ENCODE results near the gene PLK4.
"Not testable (repeated sequence)": the region's sequence is repeated elsewhere in the genome, so short reads cannot be mapped to it uniquely, and the experiment has no call there.

The PLK4 gene

DNA sequence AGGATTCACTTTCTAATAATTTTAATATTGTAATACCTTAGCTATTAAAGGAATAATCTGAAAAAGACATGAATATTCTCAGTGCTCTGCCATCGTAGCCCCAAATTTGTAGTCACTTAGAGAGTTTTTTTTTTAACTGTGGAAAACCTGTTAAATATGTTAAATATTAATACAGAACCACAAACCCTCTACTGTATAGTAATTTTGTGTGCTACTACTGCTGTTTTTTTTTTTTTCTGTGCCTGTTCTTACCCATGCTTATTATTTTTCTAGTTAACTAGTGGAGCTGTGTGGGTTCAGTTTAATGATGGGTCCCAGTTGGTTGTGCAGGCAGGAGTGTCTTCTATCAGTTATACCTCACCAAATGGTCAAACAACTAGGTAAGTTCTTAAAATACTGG, 15.8 kb downstream of the PLK4 start:
- Histone ChIP-seq H3K9me3 (ENCODE audit: control insufficient read depth, low read length) (no peaks in the 10 kb centered on the region), H3K4me2 (ENCODE audit: low read length) (no peak overlapping the region), H2AFZ (no peak overlapping the region)

DNA sequence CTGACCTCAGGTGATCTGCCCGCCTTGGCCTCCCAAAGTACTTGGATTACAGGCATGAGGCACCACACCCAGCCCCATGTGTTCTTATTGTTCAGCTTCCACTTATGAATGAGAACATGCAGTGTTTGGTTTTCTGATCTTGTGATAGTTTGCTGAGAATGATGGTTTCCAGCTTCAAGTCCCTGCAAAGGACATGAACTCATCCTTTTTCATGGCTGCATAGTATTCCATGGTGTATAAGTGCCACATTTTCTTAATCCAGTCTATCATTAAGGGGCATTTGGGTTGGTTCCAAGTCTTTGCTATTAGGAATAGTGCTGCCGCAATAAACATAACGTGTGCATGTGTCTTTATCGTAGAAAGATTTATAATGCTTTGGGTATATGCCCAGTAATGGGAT, 19.0 kb downstream of the PLK4 start:
- not testable (repeated sequence) for H3K9me3 ChIP-seq (ENCODE audit: control insufficient read depth, low read length); H2AFZ ChIP-seq; H3K4me3 ChIP-seq (ENCODE audit: low read depth, low read length); H3K36me3 ChIP-seq (ENCODE audit: control insufficient read depth, insufficient read depth, low read length); H3K4me1 ChIP-seq; H3K4me2 ChIP-seq (ENCODE audit: low read length); H3K79me2 ChIP-seq; H3K9ac ChIP-seq; H3K27ac ChIP-seq; H3K27me3 ChIP-seq (ENCODE audit: control insufficient read depth, insufficient read depth, low read length)

More for the DNA sequence above, 15.8 kb downstream of the PLK4 start:
- Histone ChIP-seq H3K4me1 (no peaks in the 10 kb centered on the region), H3K36me3 (ENCODE audit: control insufficient read depth, insufficient read depth, low read length) (no peaks in the 10 kb centered on the region), H3K27me3 (ENCODE audit: control insufficient read depth, insufficient read depth, low read length) (no peaks in the 10 kb centered on the region), H3K79me2 (no peaks in the 10 kb centered on the region), H3K4me3 (ENCODE audit: low read depth, low read length) (no peak overlapping the region), H3K9ac (no peak overlapping the region), H3K27ac (no peak overlapping the region)
- TF ChIP-seq, protein P1, sequence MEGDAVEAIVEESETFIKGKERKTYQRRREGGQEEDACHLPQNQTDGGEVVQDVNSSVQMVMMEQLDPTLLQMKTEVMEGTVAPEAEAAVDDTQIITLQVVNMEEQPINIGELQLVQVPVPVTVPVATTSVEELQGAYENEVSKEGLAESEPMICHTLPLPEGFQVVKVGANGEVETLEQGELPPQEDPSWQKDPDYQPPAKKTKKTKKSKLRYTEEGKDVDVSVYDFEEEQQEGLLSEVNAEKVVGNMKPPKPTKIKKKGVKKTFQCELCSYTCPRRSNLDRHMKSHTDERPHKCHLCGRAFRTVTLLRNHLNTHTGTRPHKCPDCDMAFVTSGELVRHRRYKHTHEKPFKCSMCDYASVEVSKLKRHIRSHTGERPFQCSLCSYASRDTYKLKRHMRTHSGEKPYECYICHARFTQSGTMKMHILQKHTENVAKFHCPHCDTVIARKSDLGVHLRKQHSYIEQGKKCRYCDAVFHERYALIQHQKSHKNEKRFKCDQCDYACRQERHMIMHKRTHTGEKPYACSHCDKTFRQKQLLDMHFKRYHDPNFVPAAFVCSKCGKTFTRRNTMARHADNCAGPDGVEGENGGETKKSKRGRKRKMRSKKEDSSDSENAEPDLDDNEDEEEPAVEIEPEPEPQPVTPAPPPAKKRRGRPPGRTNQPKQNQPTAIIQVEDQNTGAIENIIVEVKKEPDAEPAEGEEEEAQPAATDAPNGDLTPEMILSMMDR (IDR thresholded peaks at IDR 0.05): no peak

DNA sequence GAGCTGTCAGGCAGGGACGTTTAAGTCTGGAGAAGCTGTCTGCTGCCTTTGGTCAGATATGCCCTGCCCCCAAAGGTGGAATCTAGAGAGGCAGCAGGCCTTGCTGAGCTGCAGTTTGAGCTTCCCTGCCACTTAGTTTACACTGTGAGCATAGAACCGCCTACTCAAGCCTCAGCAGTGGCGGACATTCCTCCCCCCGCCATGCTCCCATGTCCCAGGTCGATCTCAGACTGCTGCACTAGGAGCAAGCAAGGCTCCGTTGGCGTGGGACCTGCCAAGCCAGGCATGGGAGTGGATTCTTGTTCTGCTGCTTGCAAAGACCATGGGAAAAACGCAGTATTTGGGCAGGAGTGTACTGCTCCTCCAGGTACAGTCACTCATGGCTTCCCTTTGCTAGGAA, 24.3 kb downstream of the PLK4 start:
- Histone ChIP-seq H3K36me3 (ENCODE audit: control insufficient read depth, insufficient read depth, low read length) (no peaks in the 10 kb centered on the region), H3K4me1 (no peaks in the 10 kb centered on the region), H3K79me2 (no peaks in the 10 kb centered on the region), H3K27me3 (ENCODE audit: control insufficient read depth, insufficient read depth, low read length) (no peaks in the 10 kb centered on the region), H3K9me3 (ENCODE audit: control insufficient read depth, low read length) (no peaks in the 10 kb centered on the region), H3K9ac (no peak overlapping the region), H2AFZ (no peak overlapping the region), H3K27ac (no peak overlapping the region), H3K4me3 (ENCODE audit: low read depth, low read length) (no peak overlapping the region), H3K4me2 (ENCODE audit: low read length) (no peak overlapping the region)
- TF ChIP-seq, protein P1 (IDR thresholded peaks at IDR 0.05): no peak

DNA sequence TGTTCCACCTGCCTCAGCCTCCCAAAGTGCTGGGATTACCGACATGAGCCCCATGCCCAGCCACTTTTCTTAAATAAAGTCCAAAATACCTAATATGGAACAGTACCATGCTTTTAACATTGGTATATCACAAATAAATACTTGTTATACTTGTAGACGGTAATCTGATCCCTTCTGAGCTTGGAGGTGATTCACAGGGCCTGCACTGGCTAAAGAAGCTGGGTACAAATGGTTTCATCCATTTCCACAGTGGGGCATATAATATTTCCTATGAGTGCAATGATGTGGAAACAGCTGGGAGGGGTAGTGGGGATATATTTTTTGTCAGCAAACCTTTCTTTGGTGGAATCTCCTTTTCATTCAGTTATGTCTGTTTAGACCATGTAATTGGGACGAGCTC, 35.8 kb downstream of the PLK4 start:
- H3K79me2 ChIP-seq: no peaks in the 10 kb centered on the region
- TF ChIP-seq, protein P1 (IDR thresholded peaks at IDR 0.05): no peak
- H3K27ac ChIP-seq: no peak overlapping the region
- no peaks in the 10 kb centered on the region for H3K36me3 ChIP-seq (ENCODE audit: control insufficient read depth, insufficient read depth, low read length)
- no peaks in the 10 kb centered on the region for H3K9me3 ChIP-seq (ENCODE audit: control insufficient read depth, low read length)
- no peak overlapping the region for H3K4me3 ChIP-seq (ENCODE audit: low read depth, low read length)
- no peak overlapping the region for H3K9ac ChIP-seq
- no peak overlapping the region for H3K4me2 ChIP-seq (ENCODE audit: low read length)
- no peaks in the 10 kb centered on the region for H3K4me1 ChIP-seq
- H3K27me3 ChIP-seq (ENCODE audit: control insufficient read depth, insufficient read depth, low read length): no peaks in the 10 kb centered on the region
- no peak overlapping the region for H2AFZ ChIP-seq

DNA sequence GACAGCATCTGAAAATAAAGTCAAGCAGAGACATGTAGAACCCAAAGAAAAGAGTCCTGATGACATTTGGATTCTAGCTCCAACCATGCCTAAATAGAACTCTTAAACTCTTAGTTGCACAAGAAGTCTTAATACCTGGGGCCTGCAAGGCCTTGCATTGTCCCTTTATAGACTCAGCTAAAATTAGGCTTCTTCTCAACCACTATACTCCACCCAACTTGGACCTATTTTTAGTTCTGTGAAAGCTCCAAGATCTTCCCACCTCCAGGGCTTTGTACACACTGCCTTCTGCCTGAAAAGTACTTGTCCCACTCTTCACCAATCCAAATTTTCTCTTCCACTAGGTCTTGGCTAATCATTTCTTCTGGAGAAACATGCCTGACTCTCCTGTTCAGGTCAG, 36.5 kb downstream of the PLK4 start:
- H3K9ac ChIP-seq: no peak overlapping the region
- H3K4me1 ChIP-seq: no peaks in the 10 kb centered on the region
- no peaks in the 10 kb centered on the region for H3K27me3 ChIP-seq (ENCODE audit: control insufficient read depth, insufficient read depth, low read length)
- H3K36me3 ChIP-seq (ENCODE audit: control insufficient read depth, insufficient read depth, low read length): no peaks in the 10 kb centered on the region
- no peak overlapping the region for H3K4me3 ChIP-seq (ENCODE audit: low read depth, low read length)
- no peaks in the 10 kb centered on the region for H3K9me3 ChIP-seq (ENCODE audit: control insufficient read depth, low read length)
- no peak overlapping the region for H3K4me2 ChIP-seq (ENCODE audit: low read length)
- TF ChIP-seq, protein P1 (IDR thresholded peaks at IDR 0.05): no peak
- no peak overlapping the region for H3K27ac ChIP-seq
- H3K79me2 ChIP-seq: no peaks in the 10 kb centered on the region
- no peak overlapping the region for H2AFZ ChIP-seq

Data from parathyroid adenoma (tissue), 2 donors.